Epithelial cell of esophagus (primary cell): ENCODE data around the gene KLHL10.

ENCODE experiments used
- DNase-seq: peaks from one replicate; pipeline ENCODE4 v3.0.0; 2010; ENCODE audit warnings: low read depth
- H3K4me3 ChIP-seq: 2 replicates; pipeline ENCODE4 v1.5.1; 2011; ENCODE audit warnings: mild to moderate bottlenecking, low read length, control low read depth
- CTCF ChIP-seq: IDR thresholded peaks from 2 replicates; pipeline ENCODE4 v1.5.1; 2011; ENCODE audit warnings: low read depth, mild to moderate bottlenecking, low read length, control low read depth, inconsistent platforms; ENCODE audit not compliant: insufficient read depth; ENCODE audit errors: missing control alignments

KLHL10 gene

GRCh38 chr17:41810659-41811548, 26.7 kb upstream of the KLHL10 start:
- H3K4me3 ChIP-seq = peak overlapping the region; percentile 64
- no peak for TF ChIP-seq CTCF
- DNase-seq = no peak

GRCh38 chr17:41811549-41812380, 25.9 kb upstream of the KLHL10 start, which contains the start of gene P3H4:
P3H4 (minus strand) TSS chr17:41811949; CDS start chr17:41811915, 34 bp downstream.
- H3K4me3 ChIP-seq = peak within 1 kb of the TSS; percentile 64
- peak; percentile 86 for DNase-seq
- TF ChIP-seq CTCF = peak; percentile 60

- TF ChIP-seq CTCF = no peak
- DNase-seq = peak; percentile 66
- H3K4me3 ChIP-seq = peak within 1 kb of the TSS; percentile 64
These were observed 25.1 kb upstream of the KLHL10 start, which contains the start of gene FKBP10 for GRCh38 chr17:41812381-41813151. FKBP10 (plus strand) TSS chr17:41813004; CDS start chr17:41813035, 31 bp downstream.

- no peak for TF ChIP-seq CTCF
- no peak for DNase-seq
- peak overlapping the region; percentile 64 for H3K4me3 ChIP-seq
These were observed 24.4 kb upstream of the KLHL10 start for GRCh38 chr17:41813152-41813680.

- TF ChIP-seq CTCF = no peak
- peak overlapping the region; percentile 64 for H3K4me3 ChIP-seq
- DNase-seq = no peak
These were observed 23.9 kb upstream of the KLHL10 start for GRCh38 chr17:41813699-41814124.

- no peak for TF ChIP-seq CTCF
- no peak overlapping the region for H3K4me3 ChIP-seq
- no peak for DNase-seq
These were observed 23.4 kb upstream of the KLHL10 start for GRCh38 chr17:41814195-41814594.
